HEK293T (cell line): ENCODE data around the gene EPHB3.

Experiments used
- ELF4 ChIP-seq: fragments of 450-650 bp; IDR thresholded peaks from 2 replicates; pipeline ENCODE4 v1.6.1; 2017; ENCODE audit warnings: antibody characterized with exemption
- FOXA1 ChIP-seq: fragments of 450-650 bp; IDR thresholded peaks from 2 replicates; pipeline ENCODE4 v1.6.1; 2016; ENCODE audit warnings: mild to moderate bottlenecking
- FOXK2 ChIP-seq: fragments of 450-650 bp; IDR thresholded peaks from 2 replicates; pipeline ENCODE4 v1.6.1; 2016; ENCODE audit warnings: mild to moderate bottlenecking
- FOXM1 ChIP-seq: fragments of 450-650 bp; IDR thresholded peaks from 2 replicates; pipeline ENCODE4 v1.6.1; 2017; ENCODE audit warnings: mild to moderate bottlenecking, borderline replicate concordance
- TARDBP ChIP-seq: fragments of 450-650 bp; IDR thresholded peaks from 2 replicates; pipeline ENCODE4 v1.6.1; 2016
- ZNF384 ChIP-seq: fragments of 450-650 bp; IDR thresholded peaks from 2 replicates; pipeline ENCODE4 v1.6.1; 2016

GRCh38 chr3:184525337-184526087 lies 36.1 kb upstream of the EPHB3 start:
- TF ChIP-seq TARDBP: no peak
- TF ChIP-seq ZNF384: no peak
- TF ChIP-seq FOXA1: no peak
- no peak for TF ChIP-seq ELF4
- TF ChIP-seq FOXK2: no peak
- TF ChIP-seq FOXM1: no peak
